ENCODE measurements around the gene EXOC2. TPM values are rescaled to one million over a fixed set of nuclear protein-coding genes. Genes with fewer than 3 reads are reported as not detected.

The EXOC2 gene
- total and polyA plus RNA-seq, 2 donors (not counting 3 experiments of a cell fraction or from before 2014, with no cell fraction given) = 18.2 to 30.8 TPM

- CTCF ChIA-PET = interaction anchor here (1.1 kb wide), 1 partner anchor 94 kb away, joined by 3 read pairs; no protein-coding TSS in a partner anchor
- Histone ChIP-seq H3K27me3 (ENCODE audit: control insufficient read depth in 2 of 2, insufficient read depth in 2 of 2, low read length in 2 of 2) (no peaks in the 10 kb centered on the region), H3K9ac (replicated peaks; ENCODE audit: extremely low read depth, insufficient read depth, low read length) (no peak overlapping the region), H4K20me1 (replicated peaks; ENCODE audit: control insufficient read depth, extremely low read depth, insufficient read depth, low read length) (no peaks in the 10 kb centered on the region), H3K36me3 (ENCODE audit: control insufficient read depth in 2 of 2, extremely low read depth in 1 of 2, insufficient read depth in 2 of 2, low read length in 2 of 2) (peaks cover 0 to 2% of the 10 kb centered on the region in 2 experiments), H3K4me2 (ENCODE audit: insufficient read depth, low read length) (no peak overlapping the region), H3K4me3 (replicated peaks in 1 of 3; ENCODE audit: insufficient read depth in 1 of 3, low read depth in 1 of 3, low read length in 3 of 3) (no peak overlapping the region), H2AFZ (ENCODE audit: low read depth, low read length) (no peak overlapping the region), H3K9me1 (replicated peaks; ENCODE audit: control insufficient read depth, extremely low read depth, insufficient read depth, low read length) (no peaks in the 10 kb centered on the region), H3K79me2 (ENCODE audit: control insufficient read depth, insufficient read depth, low read length) (no peaks in the 10 kb centered on the region), H3K27ac (ENCODE audit: insufficient read depth, low read depth, low read length) (no peak overlapping the region), H3K4me1 (ENCODE audit: control insufficient read depth, extremely low read depth, insufficient read depth, low read length) (no peaks in the 10 kb centered on the region), H3K9me3 (replicated peaks; ENCODE audit: control insufficient read depth, insufficient read depth, low read length) (no peaks in the 10 kb centered on the region)
- dilution Hi-C loops (cut with MboI; ENCODE audit: extremely low pct_ligation_motif_present, low sequenced_read_pairs) (no loop called here), intact Hi-C loops (cut with micrococcal nuclease) (no loop called here)
- POLR2A ChIA-PET = no interaction called here
- TF ChIP-seq POLR2A (IDR thresholded peaks at IDR 0.05; ENCODE audit: low read depth, low read length) = no peak
- no peak for TF ChIP-seq CTCF (IDR thresholded peaks at IDR 0.05; ENCODE audit: extremely low read depth in 1 of 2, insufficient read depth in 1 of 2, low read depth in 1 of 2, low read length in 2 of 2)
- no peak for TF ChIP-seq JUN (IDR thresholded peaks at IDR 0.05; ENCODE audit: borderline replicate concordance, insufficient read depth, insufficient read length, low read depth)
- no peak for TF ChIP-seq MYC (IDR thresholded peaks at IDR 0.05; ENCODE audit: low read depth, low read length)
- no peak for TF ChIP-seq GATA2 (IDR thresholded peaks at IDR 0.05; ENCODE audit: insufficient read depth, insufficient read length, low read depth, low read length)
- no peak for TF ChIP-seq POLR2AphosphoS5 (IDR thresholded peaks at IDR 0.05; ENCODE audit: insufficient read depth, low read depth, low read length)
- no peak for TF ChIP-seq EZH2 (IDR thresholded peaks at IDR 0.05; ENCODE audit: borderline replicate concordance, low read depth, low read length, severe bottlenecking)
- no peak for TF ChIP-seq MAX (IDR thresholded peaks at IDR 0.05; ENCODE audit: insufficient read depth, insufficient read length)
- no peak for TF ChIP-seq FOS (IDR thresholded peaks at IDR 0.05; ENCODE audit: borderline replicate concordance, insufficient read depth, low read length)
- DNase-seq (ENCODE audit: low read depth, low spot score) (no peak), FAIRE-seq (no peak)
- no TSS peak for BruUV-seq (replicated peaks)
Observed at GRCh38 chr6:628766-629165, 64.2 kb downstream of the EXOC2 start.
